AG09309 (cell line): ENCODE data around the gene RER1.

ENCODE experiments used
- DNase-seq: peaks from one replicate; pipeline ENCODE4 v3.0.0-alpha.2; 2010; ENCODE audit warnings: low read depth
- H3K4me3 ChIP-seq: 2 replicates; pipeline ENCODE4 v1.5.1; 2011; ENCODE audit warnings: mild to moderate bottlenecking, low read depth, low read length, moderate library complexity; ENCODE audit not compliant: control insufficient read depth
- CTCF ChIP-seq: IDR thresholded peaks from 2 replicates; pipeline ENCODE4 v1.5.1; 2011; ENCODE audit warnings: mild to moderate bottlenecking, low read depth, low read length, inconsistent platforms; ENCODE audit not compliant: insufficient read depth, control insufficient read depth; ENCODE audit errors: missing control alignments

Gene RER1

GRCh38 chr1:2449636-2450454 lies 58.2 kb downstream of the RER1 start:
- H3K4me3 ChIP-seq: no peak overlapping the region
- no peak for DNase-seq
- no peak for TF ChIP-seq CTCF

GRCh38 chr1:2451741-2452140 lies 60.1 kb downstream of the RER1 start:
- peak; percentile 37 for DNase-seq

GRCh38 chr1:2452201-2452931 lies 60.7 kb downstream of the RER1 start:
- H3K4me3 ChIP-seq: no peak overlapping the region
- no peak for TF ChIP-seq CTCF
- no peak for DNase-seq

More at GRCh38 chr1:2451741-2452140, 60.1 kb downstream of the RER1 start:
- H3K4me3 ChIP-seq: no peak overlapping the region
- TF ChIP-seq CTCF: no peak

GRCh38 chr1:2452932-2453315 lies 61.3 kb downstream of the RER1 start:
- DNase-seq: no peak
- no peak for TF ChIP-seq CTCF
- no peak overlapping the region for H3K4me3 ChIP-seq

GRCh38 chr1:2454227-2454626 lies 62.6 kb downstream of the RER1 start:
- no peak overlapping the region for H3K4me3 ChIP-seq
- no peak for TF ChIP-seq CTCF
- no peak for DNase-seq
